Germinal center (tissue), 1 donor: ENCODE results near the gene VPS35.

Source experiments
- DNase-seq: peaks from one replicate; pipeline ENCODE4 v3.0.0; 2012; ENCODE audit warnings: mixed read lengths, low spot score

Gene VPS35

DNA sequence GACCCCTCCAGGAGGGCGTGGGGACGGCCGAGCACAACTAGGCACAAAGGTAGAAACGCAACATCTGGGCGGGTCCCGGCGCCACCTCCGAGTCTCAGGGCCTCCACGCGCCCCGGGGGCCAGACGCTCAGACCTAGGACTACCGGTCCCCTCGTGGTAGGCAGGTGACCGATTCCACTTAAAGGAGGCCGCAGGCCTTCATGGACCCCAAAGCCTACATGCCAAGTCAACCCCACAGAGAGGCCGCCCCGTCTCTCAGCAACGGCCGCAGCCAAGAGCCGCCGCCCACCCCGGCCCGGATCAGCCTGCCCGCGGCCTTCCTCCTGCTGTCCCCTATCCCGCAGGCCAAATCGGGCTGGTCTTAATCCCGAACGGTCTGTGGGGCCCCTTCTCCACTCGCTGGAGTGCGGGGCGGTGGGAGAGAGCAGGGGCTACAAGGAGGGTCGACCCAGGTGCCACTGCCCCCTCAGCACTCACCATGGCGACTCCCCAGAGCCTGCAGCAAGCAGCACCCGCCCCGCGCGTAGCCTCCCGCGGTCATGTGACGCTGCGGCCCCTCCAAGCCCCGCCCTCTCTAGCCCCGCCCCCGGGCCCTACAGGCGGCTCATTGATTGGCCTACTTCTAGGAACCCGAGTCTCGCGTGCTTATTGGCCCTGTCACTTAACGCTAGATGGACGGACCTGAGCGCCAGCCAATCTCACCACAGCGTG, at the start of gene VPS35:
Gene VPS35, minus strand, starts transcription at position 525 of the 711 bp plus-strand sequence. Its CDS starts 45 bp downstream, at position 480.
- DNase-seq = peak; percentile 97

DNA sequence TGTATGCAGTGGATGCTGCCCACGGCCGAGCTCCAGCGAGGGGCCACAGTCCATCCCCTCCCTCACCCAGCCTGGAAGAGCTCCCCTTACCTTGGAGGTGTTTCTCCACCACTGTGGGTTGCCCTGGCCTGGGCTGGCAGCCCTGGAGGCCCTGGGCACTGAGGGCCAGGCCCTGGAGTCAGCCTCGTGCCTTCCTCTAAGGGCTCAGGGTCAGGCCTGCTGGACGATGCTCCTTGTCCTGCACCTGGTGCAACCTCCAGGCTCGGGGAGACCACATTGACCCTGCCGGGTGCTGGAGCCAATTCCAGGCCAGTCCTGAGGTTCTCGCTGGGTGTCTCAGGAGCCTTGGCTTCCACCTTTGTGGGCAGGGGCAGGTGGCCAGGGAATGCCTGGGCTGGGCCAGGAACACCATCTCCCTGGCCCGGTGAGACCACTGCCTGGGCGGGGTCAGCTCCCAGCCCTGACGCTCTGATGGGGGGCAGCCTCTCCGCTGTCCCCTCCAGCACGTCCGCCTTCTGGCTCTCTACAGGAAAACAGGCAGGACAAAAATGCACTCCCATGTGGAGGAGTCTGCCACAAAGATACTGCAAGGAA, 48.7 kb upstream of the VPS35 start:
- DNase-seq = no peak

DNA sequence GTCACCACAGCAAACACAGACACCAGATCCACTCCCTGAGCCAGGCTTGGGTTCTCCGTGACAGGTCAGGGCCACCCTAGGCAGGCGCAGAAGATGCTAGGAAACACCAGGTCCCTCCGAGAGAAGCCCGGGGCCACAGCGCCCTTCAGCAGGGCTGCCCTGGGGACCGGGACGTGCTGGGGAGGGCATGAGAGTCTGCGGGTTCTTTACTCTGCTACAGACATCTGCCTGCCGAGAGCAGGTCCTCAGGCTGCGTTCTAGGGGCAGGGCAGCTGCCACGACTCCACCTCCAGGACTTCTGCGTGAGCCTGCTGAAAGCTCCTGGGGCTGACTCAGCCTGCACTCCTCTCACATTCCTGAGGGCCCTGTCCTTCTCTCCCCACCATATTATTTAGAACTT, 47.7 kb upstream of the VPS35 start:
- DNase-seq = no peak

GRCh38 chr16:46733319-46733830, 44.4 kb upstream of the VPS35 start:
- DNase-seq = no peak

DNA sequence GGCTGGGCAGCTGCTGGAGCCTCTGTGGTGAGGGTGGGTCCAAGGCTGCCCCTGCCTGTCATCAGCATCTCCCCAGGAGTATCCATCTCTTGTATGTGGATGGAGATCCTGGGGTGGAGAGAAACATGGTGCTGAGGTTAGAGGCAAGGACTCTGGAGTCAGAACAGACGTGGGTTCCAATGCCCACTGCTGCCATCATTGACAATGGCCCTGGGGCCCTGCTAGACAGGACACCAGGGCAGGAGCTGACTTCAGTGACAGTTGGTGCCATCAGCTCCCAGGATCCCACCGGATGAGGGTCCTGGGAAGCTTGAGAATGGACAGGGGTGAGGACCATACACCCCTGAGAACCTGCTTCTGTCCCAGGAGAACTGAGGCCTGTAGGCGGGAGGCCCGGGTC, 43.6 kb upstream of the VPS35 start:
- no peak for DNase-seq

GRCh38 chr16:46731691-46732555, 42.9 kb upstream of the VPS35 start:
- DNase-seq = no peak

DNA sequence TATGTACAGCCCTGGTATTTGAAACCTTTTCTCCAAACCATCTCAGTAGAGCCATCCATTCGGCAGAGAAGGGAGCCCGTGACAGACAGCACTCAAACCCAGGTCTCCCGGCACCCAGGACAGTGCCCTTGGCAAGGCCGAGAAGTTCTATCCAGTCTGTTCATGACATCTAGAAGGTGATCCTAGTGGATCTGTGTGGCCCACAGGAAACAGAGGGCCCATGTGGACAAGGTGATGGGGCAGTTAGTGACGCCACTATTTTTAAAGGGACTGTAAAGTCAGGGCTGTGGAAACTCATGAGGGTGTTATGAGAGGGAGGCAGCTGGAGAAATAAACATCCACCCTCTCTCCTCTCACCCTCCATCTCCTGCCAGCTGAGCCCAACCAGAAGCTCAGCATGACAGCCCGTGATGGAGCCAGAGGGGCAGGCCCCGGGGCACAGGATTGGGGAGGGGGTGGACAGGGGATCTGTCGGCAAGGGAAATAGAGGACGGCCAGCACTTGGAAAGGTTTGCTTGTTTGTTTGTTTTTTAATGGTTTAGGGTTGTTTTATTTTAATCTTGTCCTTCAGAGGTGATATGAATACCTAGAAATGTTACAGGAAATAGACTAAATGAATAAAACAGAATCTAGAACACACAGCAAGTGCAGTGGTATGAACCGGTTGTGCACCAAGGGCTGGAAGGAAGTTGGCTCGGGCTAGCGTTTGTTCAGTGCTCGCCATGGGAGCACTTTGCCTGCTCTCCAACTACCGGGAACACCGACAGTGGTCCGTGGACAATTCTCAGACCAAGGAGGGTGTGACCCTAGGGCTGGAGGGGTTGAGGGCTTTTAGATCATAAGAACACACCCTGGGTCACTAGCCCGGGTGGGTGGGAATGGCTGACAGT, 42.1 kb upstream of the VPS35 start:
- no peak for DNase-seq

GRCh38 chr16:46730126-46730525, 41.1 kb upstream of the VPS35 start:
- no peak for DNase-seq

- no peak for DNase-seq
Measured at GRCh38 chr16:46729326-46729995, 40.5 kb upstream of the VPS35 start.

GRCh38 chr16:46728806-46729205, 39.8 kb upstream of the VPS35 start:
- DNase-seq = no peak

- DNase-seq = no peak
Measured at GRCh38 chr16:46727630-46728029, 38.7 kb upstream of the VPS35 start.

DNA sequence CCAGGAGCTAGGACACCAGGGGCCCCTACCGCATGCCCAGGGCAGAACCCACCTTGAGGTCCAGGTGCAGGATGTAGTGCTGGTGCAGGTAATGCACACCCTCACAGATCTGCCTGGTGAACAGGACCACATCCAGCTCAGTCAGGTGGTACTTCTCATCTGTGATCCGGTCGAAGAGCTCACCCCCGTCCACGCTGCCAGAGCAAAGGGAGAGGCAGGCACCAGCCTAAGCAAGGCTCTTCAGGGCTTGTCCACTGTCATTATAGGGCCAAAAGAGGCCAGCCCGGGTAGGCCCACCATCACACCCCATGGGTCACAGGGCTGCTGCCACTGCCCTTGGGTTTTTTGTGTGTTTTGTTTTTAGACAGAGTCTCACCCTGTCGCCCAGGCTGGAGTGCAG, 38.2 kb upstream of the VPS35 start:
- no peak for DNase-seq

DNA sequence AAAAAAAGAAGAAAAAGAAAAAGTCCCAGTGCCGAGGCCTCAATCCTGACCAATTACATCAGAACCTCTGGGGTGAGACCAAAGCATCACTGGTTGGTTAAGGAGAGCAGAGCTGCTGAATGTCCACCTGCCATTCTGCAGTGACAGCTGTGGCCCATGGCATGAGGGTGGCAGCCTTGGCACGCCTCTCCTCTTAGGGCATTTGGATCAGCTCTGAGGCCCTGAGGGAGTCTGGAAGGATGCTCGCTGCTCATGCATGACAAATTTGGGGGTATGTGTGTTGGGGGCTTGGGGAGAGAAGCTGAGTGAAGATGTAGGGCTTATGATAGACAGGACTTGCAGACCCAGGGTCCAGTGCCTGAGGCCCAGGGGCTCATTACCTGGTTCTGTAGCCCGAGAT, 32.9 kb upstream of the VPS35 start:
- DNase-seq = no peak

DNA sequence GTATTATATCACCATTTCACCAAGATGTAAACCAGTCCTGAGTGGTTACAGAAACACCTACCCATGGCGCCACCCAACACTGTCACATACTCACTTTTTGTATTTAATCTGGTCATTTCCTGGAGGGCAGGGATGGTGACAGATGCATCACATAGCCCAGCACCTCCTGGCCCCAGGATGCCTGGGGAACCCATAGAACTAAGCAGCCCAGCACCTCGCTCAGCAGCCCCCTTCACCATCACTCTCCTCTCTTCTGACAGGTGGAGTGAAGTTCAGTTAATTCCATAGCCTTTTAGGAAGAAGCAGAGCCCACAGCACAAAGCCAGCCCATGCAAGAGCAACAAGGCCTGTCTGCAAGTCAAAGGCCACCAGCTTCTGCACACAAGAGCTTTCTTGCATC, 31.6 kb upstream of the VPS35 start:
- no peak for DNase-seq

DNA sequence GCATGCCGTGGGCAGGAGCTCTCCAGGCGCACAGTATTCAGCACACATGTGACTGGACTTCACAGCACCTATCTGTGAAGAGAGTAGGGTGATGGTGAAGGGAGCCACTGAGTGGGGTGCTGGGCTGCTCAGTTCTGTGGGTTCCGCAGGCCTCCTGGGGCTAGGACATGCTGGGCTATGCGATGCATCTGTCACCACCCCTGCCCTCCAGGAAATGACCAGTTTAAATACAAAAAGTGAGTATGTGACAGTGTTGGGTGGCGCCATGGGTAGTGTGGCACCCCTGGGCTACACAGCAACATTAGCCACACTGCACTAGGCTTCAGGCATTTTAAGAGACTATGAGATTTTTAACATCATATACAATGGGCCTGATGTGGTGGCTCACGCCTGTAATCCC, 30.6 kb upstream of the VPS35 start:
- DNase-seq = no peak

- DNase-seq = no peak
Measured at GRCh38 chr16:46718214-46718613, 29.2 kb upstream of the VPS35 start.

GRCh38 chr16:46717692-46718091, 28.7 kb upstream of the VPS35 start:
- DNase-seq = no peak

DNA sequence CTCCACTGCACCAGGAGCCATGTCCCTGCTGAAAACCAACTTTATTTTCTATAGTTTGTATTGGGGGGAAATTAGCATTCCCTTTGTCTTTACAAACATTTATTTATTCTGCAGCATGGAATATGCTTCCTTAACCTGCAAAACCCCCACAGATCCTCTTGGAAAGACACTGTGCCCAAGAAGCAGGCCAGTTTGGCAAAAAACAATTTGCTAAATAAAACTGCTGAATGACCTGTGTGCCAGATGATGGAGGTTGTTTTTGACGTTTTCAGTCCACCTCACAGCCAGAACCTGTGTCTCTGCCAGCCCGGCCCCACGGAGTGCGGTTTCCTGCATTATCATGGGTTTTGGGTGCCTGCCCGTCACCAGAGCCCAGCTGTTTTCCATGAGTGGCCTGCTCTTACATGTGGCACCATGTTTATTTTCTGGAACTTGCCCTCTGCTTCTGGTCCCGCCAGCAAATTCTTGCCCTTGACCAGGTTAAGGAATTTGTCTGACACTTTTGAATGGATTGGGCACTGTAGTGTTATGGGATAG, 26.9 kb upstream of the VPS35 start:
- no peak for DNase-seq

- DNase-seq = no peak
Measured at GRCh38 chr16:46714797-46715591, 26.0 kb upstream of the VPS35 start.

DNA sequence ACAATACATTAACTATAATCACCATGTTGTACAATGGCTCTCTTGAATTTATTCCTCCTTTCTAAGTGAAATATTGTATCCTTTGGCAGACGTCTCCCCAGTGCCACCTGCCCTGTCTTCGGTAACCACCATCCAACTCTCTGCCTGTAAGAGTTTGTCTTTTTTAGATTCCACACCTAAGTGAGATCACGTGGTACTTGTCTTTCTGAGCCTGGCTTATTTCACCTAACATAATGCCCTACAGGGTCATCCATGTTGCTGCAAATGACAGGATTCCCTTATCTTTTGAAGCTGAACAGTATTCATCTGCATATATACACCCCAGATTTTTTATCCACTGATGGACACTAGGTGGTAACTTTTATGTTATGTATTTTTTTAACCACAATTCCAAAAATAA, 24.7 kb upstream of the VPS35 start:
- DNase-seq = no peak
